ENCODE data around the gene SBNO1. TPM values are rescaled to one million over a fixed set of nuclear protein-coding genes. Genes with fewer than 3 reads are reported as not detected.

SBNO1 gene
- total and polyA plus RNA-seq, 5 donors from 2014 or later, result 27.8 to 36.4 (median 30.7) TPM

DNA sequence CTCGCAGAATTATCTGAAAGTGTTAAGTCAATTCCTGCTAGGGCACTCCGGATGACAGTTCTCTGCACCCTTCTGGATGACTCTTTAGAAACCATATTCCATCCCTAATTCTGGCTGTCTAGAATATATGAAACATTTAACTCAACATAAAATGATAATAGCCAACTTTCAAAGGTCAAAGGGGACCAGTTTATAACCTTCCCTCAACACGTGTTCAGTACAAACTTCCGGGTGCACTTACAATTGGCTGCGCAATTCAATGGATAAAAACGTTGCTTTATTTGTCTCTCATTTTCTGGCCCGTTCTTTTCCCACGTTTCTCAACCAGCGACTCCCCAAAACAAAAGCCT lies 1.3 kb downstream of the SBNO1 start:
- peak overlapping the region; percentile 87 for H3K4me3 ChIP-seq (ENCODE audit: low read depth, low read length)
- H3K9me3 ChIP-seq (ENCODE audit: control insufficient read depth in 2 of 2, low read length in 2 of 2), result no peaks in the 10 kb centered on the region
- no peaks in the 10 kb centered on the region for H3K36me3 Mint-ChIP-seq
- H3K27ac ChIP-seq (ENCODE audit: insufficient read depth, low read length, poor library complexity, severe bottlenecking), result peak overlapping the region; percentile 98
- no peaks in the 10 kb centered on the region for H3K27me3 ChIP-seq (ENCODE audit: control insufficient read depth, insufficient read depth, low read length)
- no peaks in the 10 kb centered on the region for H3K27me3 Mint-ChIP-seq
- H3K4me1 Mint-ChIP-seq, result peaks cover 8 to 41% (median 18%) of the 10 kb centered on the region in 4 donors
- H3K36me3 ChIP-seq (ENCODE audit: control insufficient read depth, insufficient read depth, low read length), result no peaks in the 10 kb centered on the region
- peak overlapping the region; percentile 85 to 96 (median 87) for H3K27ac Mint-ChIP-seq
- no peaks in the 10 kb centered on the region for H3K9me3 Mint-ChIP-seq
- peaks cover 35% of the 10 kb centered on the region for H3K4me1 ChIP-seq (ENCODE audit: control insufficient read depth, insufficient read depth, low read length, poor library complexity, severe bottlenecking)
- peak in 2 of 3 donors; percentile 29 to 57 for DNase-seq
- peak overlapping the region; percentile 93 to 98 (median 95) for H3K4me3 Mint-ChIP-seq
- ATAC-seq (ENCODE audit: low read depth in 2 of 2), result no peak

DNA sequence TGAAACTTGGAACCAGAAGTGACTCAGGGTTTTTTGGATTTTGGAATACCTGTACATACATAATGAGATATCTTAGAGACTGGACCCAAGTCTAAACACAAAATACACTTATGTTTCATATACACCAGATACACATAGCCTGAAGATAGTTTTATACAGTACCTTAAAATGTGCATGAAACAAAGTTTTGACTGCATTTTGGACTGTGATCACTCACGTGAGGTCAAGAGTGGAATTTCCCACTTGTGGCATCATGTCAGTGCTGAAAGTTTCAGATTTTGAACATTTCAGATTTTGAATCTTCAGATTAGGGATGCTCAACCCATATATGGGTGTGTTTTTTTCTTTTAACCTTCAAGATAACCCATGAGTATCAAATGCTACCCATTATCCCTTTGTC lies 6.6 kb downstream of the SBNO1 start:
- no peak for ATAC-seq (ENCODE audit: low read depth in 2 of 2)
- Histone ChIP-seq H3K4me1 (ENCODE audit: control insufficient read depth, insufficient read depth, low read length, poor library complexity, severe bottlenecking) (peaks cover 32% of the 10 kb centered on the region), H3K27ac (ENCODE audit: insufficient read depth, low read length, poor library complexity, severe bottlenecking) (no peak overlapping the region), H3K4me3 (ENCODE audit: low read depth, low read length) (no peak overlapping the region), H3K27me3 (ENCODE audit: control insufficient read depth, insufficient read depth, low read length) (no peaks in the 10 kb centered on the region), H3K36me3 (ENCODE audit: control insufficient read depth, insufficient read depth, low read length) (no peaks in the 10 kb centered on the region), H3K9me3 (ENCODE audit: control insufficient read depth in 2 of 2, low read length in 2 of 2) (no peaks in the 10 kb centered on the region)
- DNase-seq, result no peak
- no peaks in the 10 kb centered on the region for H3K9me3 Mint-ChIP-seq
- H3K27ac Mint-ChIP-seq, result no peak overlapping the region
- H3K4me1 Mint-ChIP-seq, result peaks cover 16 to 73% (median 39%) of the 10 kb centered on the region in 4 donors
- H3K27me3 Mint-ChIP-seq, result no peaks in the 10 kb centered on the region
- peaks cover 3% of the 10 kb centered on the region for H3K36me3 Mint-ChIP-seq
- peak overlapping the region in 2 of 4 donors; percentile 23 to 77 for H3K4me3 Mint-ChIP-seq

DNA sequence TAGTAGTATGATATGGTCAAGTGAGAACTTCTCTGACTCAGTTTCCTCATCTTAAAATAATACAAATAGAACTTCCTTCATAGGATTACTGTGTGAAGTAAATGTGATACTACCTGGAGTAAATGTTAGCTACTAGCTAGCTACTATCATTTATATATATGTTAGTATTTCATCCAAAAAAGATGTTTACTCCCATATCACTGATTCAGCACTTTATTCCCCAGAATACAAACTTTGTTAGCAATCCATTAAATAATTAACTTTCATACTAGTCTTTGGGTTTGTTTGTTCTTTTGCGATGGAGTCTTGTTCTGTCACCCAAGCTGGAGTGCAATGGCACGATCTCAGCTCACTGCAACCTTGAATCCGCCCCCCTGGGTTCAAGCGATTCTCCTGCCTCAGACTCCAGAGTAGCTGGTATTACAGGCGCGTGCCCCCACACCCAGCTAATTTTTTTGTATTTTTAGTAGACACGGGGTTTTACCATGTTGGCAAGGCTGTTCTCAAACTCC lies 8.4 kb downstream of the SBNO1 start:
- DNase-seq (no peak), ATAC-seq (ENCODE audit: low read depth in 2 of 2) (no peak)
- Histone ChIP-seq H3K27ac (ENCODE audit: insufficient read depth, low read length, poor library complexity, severe bottlenecking) (no peak overlapping the region), H3K4me3 (ENCODE audit: low read depth, low read length) (no peak overlapping the region), H3K9me3 (ENCODE audit: control insufficient read depth in 2 of 2, low read length in 2 of 2) (no peaks in the 10 kb centered on the region), H3K27me3 (ENCODE audit: control insufficient read depth, insufficient read depth, low read length) (no peaks in the 10 kb centered on the region), H3K36me3 (ENCODE audit: control insufficient read depth, insufficient read depth, low read length) (no peaks in the 10 kb centered on the region), H3K4me1 (ENCODE audit: control insufficient read depth, insufficient read depth, low read length, poor library complexity, severe bottlenecking) (peaks cover 28% of the 10 kb centered on the region)
- Mint-ChIP-seq H3K4me3 (peak overlapping the region in 2 of 4 donors; percentile 43 to 52), H3K36me3 (peaks cover 3% of the 10 kb centered on the region), H3K9me3 (no peaks in the 10 kb centered on the region), H3K27me3 (no peaks in the 10 kb centered on the region), H3K4me1 (peaks cover 26 to 80% (median 53%) of the 10 kb centered on the region in 4 donors), H3K27ac (no peak overlapping the region)

DNA sequence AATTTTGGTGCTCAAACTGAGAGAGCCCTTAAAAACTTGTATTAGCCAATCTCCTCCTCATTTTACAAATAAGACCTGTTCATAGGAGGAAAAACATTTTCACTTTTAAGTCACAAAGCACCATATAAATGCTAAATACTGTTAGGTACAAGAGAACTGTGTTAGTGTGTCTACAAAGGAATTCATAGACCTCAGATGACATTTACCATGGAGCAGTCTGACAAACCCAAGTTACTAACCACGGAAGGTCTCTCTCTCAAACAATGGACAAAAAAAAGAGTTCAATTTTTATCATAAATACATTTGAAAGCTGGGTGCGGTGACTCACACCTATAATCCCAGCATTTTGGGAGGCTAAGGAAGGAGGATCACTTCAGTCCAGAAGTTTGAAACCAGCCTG lies 10.0 kb downstream of the SBNO1 start:
- Mint-ChIP-seq H3K27ac (peak overlapping the region; percentile 1 to 89 (median 20)), H3K4me3 (peak overlapping the region in 3 of 4 donors; percentile 41 to 69 (median 52)), H3K36me3 (peaks cover 3% of the 10 kb centered on the region), H3K4me1 (peaks cover 30 to 75% (median 58%) of the 10 kb centered on the region in 4 donors), H3K27me3 (no peaks in the 10 kb centered on the region), H3K9me3 (no peaks in the 10 kb centered on the region)
- no peaks in the 10 kb centered on the region for H3K9me3 ChIP-seq (ENCODE audit: control insufficient read depth in 2 of 2, low read length in 2 of 2)
- H3K27me3 ChIP-seq (ENCODE audit: control insufficient read depth, insufficient read depth, low read length), result no peaks in the 10 kb centered on the region
- no peak for ATAC-seq (ENCODE audit: low read depth in 2 of 2)
- peaks cover 3% of the 10 kb centered on the region for H3K36me3 ChIP-seq (ENCODE audit: control insufficient read depth, insufficient read depth, low read length)
- no peak overlapping the region for H3K27ac ChIP-seq (ENCODE audit: insufficient read depth, low read length, poor library complexity, severe bottlenecking)
- no peak overlapping the region for H3K4me3 ChIP-seq (ENCODE audit: low read depth, low read length)
- H3K4me1 ChIP-seq (ENCODE audit: control insufficient read depth, insufficient read depth, low read length, poor library complexity, severe bottlenecking), result peaks cover 23% of the 10 kb centered on the region
- no peak for DNase-seq

DNA sequence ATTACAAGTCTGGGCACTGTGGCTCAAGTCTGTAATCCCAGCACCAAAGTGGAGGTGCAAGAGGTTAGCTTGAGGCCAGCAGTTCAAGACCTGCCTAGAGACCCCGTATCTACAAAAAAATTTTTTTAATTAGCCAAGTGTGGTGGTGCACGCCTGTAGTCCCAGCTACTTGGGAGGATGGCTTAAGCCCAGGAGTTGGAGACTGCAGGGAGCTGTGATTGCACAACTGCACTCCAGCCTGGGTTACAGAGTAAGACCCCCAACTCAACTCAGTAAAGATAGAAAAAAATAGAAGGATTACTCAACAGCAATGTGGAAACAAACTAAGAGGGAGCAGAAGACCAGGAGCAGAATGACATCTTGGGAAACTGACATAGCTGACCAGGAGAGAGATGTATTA lies 13.3 kb downstream of the SBNO1 start:
- DNase-seq (no peak), ATAC-seq (ENCODE audit: low read depth in 2 of 2) (no peak)
- no peaks in the 10 kb centered on the region for H3K9me3 ChIP-seq (ENCODE audit: control insufficient read depth in 2 of 2, low read length in 2 of 2)
- Mint-ChIP-seq H3K27me3 (no peaks in the 10 kb centered on the region), H3K9me3 (no peaks in the 10 kb centered on the region), H3K4me1 (peaks cover 30 to 54% (median 43%) of the 10 kb centered on the region in 4 donors), H3K36me3 (peaks cover 8% of the 10 kb centered on the region), H3K4me3 (no peak overlapping the region), H3K27ac (peak overlapping the region in 2 of 3 donors; percentile 43 to 65)
- no peaks in the 10 kb centered on the region for H3K27me3 ChIP-seq (ENCODE audit: control insufficient read depth, insufficient read depth, low read length)
- peaks cover 19% of the 10 kb centered on the region for H3K36me3 ChIP-seq (ENCODE audit: control insufficient read depth, insufficient read depth, low read length)
- peaks cover 23% of the 10 kb centered on the region for H3K4me1 ChIP-seq (ENCODE audit: control insufficient read depth, insufficient read depth, low read length, poor library complexity, severe bottlenecking)
- no peak overlapping the region for H3K4me3 ChIP-seq (ENCODE audit: low read depth, low read length)
- no peak overlapping the region for H3K27ac ChIP-seq (ENCODE audit: insufficient read depth, low read length, poor library complexity, severe bottlenecking)

DNA sequence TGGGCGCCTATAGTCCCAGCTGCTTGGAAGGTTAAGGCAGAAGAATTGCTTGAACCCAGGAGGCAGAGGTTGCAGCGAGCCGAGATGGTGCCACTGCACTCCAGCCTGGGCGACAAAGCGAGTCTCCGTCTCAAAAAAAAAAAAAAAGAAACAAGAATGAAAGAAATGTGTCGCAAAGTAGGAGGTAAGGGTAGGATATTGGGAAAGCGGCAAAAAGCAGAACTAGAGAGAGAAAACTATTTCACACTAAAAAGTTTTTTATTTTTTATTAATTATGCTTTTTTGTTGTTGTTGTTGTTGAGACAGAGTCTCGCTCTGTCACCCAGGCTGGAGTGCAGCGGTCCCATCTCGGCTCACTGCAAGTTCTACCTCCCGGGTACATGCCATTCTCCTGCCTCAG lies 17.7 kb downstream of the SBNO1 start:
- no peaks in the 10 kb centered on the region for H3K27me3 ChIP-seq (ENCODE audit: control insufficient read depth, insufficient read depth, low read length)
- H3K9me3 Mint-ChIP-seq, result no peaks in the 10 kb centered on the region
- H3K36me3 ChIP-seq (ENCODE audit: control insufficient read depth, insufficient read depth, low read length), result peaks cover 54% of the 10 kb centered on the region
- no peaks in the 10 kb centered on the region for H3K9me3 ChIP-seq (ENCODE audit: control insufficient read depth in 2 of 2, low read length in 2 of 2)
- no peak overlapping the region for H3K4me3 ChIP-seq (ENCODE audit: low read depth, low read length)
- ATAC-seq (ENCODE audit: low read depth in 2 of 2) (no peak), DNase-seq (no peak)
- no peaks in the 10 kb centered on the region for H3K27me3 Mint-ChIP-seq
- H3K4me1 ChIP-seq (ENCODE audit: control insufficient read depth, insufficient read depth, low read length, poor library complexity, severe bottlenecking), result no peaks in the 10 kb centered on the region
- H3K4me3 Mint-ChIP-seq, result no peak overlapping the region
- H3K36me3 Mint-ChIP-seq, result peaks cover 25% of the 10 kb centered on the region
- peaks cover 12 to 19% (median 15%) of the 10 kb centered on the region in 4 donors for H3K4me1 Mint-ChIP-seq
- H3K27ac ChIP-seq (ENCODE audit: insufficient read depth, low read length, poor library complexity, severe bottlenecking), result no peak overlapping the region
- H3K27ac Mint-ChIP-seq, result no peak overlapping the region

DNA sequence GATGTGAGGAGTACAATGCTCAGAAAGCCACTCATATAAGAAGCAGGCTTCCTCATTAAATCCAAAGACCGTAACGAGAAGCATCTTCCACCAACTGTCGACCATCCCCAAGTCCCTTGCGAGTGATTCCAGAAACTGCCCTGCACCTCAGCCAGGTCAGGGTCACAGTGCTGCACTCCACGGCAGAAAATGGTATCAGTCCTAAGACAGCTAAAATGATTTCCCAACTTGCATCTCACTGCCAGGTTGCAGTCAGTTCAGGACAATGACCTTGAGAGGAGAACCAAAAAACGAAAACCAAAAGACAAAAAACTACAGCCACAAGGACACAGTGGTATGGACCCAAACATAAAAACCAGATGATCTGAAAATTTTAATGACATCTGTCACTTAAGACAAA lies 20.6 kb downstream of the SBNO1 start:
- H3K4me1 ChIP-seq (ENCODE audit: control insufficient read depth, insufficient read depth, low read length, poor library complexity, severe bottlenecking), result no peaks in the 10 kb centered on the region
- H3K27me3 ChIP-seq (ENCODE audit: control insufficient read depth, insufficient read depth, low read length), result no peaks in the 10 kb centered on the region
- no peak overlapping the region for H3K4me3 ChIP-seq (ENCODE audit: low read depth, low read length)
- peaks cover 66% of the 10 kb centered on the region for H3K36me3 ChIP-seq (ENCODE audit: control insufficient read depth, insufficient read depth, low read length)
- ATAC-seq (ENCODE audit: low read depth in 2 of 2), result no peak
- Mint-ChIP-seq H3K27me3 (no peaks in the 10 kb centered on the region), H3K27ac (peak overlapping the region in 1 of 3 donors; percentile 91), H3K4me3 (no peak overlapping the region), H3K36me3 (peaks cover 34% of the 10 kb centered on the region), H3K4me1 (peaks cover 4 to 10% (median 7%) of the 10 kb centered on the region in 4 donors), H3K9me3 (no peaks in the 10 kb centered on the region)
- H3K27ac ChIP-seq (ENCODE audit: insufficient read depth, low read length, poor library complexity, severe bottlenecking), result no peak overlapping the region
- no peak for DNase-seq
- H3K9me3 ChIP-seq (ENCODE audit: control insufficient read depth in 2 of 2, low read length in 2 of 2), result no peaks in the 10 kb centered on the region

DNA sequence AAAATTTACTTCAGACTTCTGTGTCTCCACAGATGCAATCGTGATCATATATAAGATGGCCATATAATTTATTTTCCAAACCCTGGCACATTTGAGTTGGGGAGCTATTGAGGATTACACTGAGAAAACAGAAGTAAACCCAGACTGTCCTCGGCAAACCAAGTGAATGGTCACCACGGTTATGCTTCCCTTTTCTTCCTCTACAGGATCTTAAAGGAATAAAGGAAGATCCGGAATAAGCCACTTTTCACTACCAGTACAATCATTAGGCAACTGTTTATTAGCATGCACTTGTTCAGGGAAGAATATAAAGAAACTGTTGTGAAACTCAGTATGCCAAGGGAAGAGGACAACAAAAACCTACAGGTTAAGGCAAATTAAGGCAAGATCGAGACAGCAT lies 27.6 kb downstream of the SBNO1 start:
- DNase-seq, result no peak

More for the DNA sequence above, 27.6 kb downstream of the SBNO1 start:
- H3K9me3 Mint-ChIP-seq, result no peaks in the 10 kb centered on the region
- H3K27me3 ChIP-seq (ENCODE audit: control insufficient read depth, insufficient read depth, low read length), result no peaks in the 10 kb centered on the region
- H3K36me3 ChIP-seq (ENCODE audit: control insufficient read depth, insufficient read depth, low read length), result peaks cover 70% of the 10 kb centered on the region
- peak overlapping the region in 1 of 3 donors; percentile 71 for H3K27ac Mint-ChIP-seq
- no peak overlapping the region for H3K4me3 Mint-ChIP-seq
- H3K9me3 ChIP-seq (ENCODE audit: control insufficient read depth in 2 of 2, low read length in 2 of 2), result no peaks in the 10 kb centered on the region
- H3K27me3 Mint-ChIP-seq, result no peaks in the 10 kb centered on the region
- H3K36me3 Mint-ChIP-seq, result peaks cover 28% of the 10 kb centered on the region
- no peak overlapping the region for H3K4me3 ChIP-seq (ENCODE audit: low read depth, low read length)
- no peaks in the 10 kb centered on the region for H3K4me1 ChIP-seq (ENCODE audit: control insufficient read depth, insufficient read depth, low read length, poor library complexity, severe bottlenecking)
- ATAC-seq (ENCODE audit: low read depth in 2 of 2), result no peak
- no peak overlapping the region for H3K27ac ChIP-seq (ENCODE audit: insufficient read depth, low read length, poor library complexity, severe bottlenecking)
- peaks cover 4 to 18% (median 13%) of the 10 kb centered on the region in 4 donors for H3K4me1 Mint-ChIP-seq

Data from CD4-positive, CD25-positive, alpha-beta regulatory T cell (primary cell).